ENCODE data around the gene COL18A1.

COL18A1 gene

DNA sequence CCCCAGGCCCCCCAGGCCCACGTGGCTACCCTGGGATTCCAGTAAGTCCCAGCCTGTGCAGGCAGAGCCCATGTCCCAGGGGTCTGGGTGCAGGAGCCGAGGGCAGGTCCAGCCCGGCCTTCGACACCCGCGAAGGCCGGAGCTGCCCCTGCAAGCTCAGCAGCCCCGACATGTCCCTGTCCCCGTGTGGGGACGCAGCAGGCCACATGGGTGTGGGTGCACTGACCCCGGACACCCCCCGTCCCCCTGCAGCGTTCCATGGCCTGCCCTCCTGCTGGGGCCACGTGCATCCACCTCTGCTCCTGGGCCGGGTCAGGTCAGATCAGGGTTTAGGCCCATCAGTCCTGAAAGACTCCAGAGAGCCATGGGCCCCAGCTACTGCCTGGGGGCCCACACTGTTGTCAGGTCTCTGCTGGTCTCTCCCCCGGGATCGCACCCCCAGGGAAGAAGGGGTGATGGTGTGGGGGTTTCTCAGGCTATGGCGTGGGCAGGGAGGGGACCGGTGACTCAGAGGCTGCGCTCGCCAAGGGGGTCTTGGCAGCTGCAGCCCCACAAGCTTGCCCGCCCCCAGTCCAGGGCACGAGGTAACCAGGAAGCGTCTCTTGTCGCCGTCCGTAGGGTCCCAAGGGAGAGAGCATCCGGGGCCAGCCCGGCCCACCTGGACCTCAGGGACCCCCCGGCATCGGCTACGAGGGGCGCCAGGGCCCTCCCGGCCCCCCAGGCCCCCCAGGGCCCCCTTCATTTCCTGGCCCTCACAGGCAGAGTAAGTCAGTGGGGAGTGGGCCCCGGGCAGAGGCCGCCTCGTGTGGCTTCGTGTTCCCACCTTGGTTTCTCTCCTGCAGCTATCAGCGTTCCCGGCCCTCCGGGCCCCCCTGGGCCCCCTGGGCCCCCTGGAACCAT lies 99.8 kb downstream of the COL18A1 start:
- in situ Hi-C loops (cut with MboI; ENCODE audit: low sequenced_read_pairs, unreplicated experiment), result no loop called here
- DNase-seq (ENCODE audit: low spot score), result no peak
- TF ChIP-seq, protein P1, sequence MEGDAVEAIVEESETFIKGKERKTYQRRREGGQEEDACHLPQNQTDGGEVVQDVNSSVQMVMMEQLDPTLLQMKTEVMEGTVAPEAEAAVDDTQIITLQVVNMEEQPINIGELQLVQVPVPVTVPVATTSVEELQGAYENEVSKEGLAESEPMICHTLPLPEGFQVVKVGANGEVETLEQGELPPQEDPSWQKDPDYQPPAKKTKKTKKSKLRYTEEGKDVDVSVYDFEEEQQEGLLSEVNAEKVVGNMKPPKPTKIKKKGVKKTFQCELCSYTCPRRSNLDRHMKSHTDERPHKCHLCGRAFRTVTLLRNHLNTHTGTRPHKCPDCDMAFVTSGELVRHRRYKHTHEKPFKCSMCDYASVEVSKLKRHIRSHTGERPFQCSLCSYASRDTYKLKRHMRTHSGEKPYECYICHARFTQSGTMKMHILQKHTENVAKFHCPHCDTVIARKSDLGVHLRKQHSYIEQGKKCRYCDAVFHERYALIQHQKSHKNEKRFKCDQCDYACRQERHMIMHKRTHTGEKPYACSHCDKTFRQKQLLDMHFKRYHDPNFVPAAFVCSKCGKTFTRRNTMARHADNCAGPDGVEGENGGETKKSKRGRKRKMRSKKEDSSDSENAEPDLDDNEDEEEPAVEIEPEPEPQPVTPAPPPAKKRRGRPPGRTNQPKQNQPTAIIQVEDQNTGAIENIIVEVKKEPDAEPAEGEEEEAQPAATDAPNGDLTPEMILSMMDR (IDR thresholded peaks at IDR 0.05; ENCODE audit: borderline replicate concordance, control extremely low read depth, extremely low read depth, insufficient read depth, missing control alignments), result no peak

DNA sequence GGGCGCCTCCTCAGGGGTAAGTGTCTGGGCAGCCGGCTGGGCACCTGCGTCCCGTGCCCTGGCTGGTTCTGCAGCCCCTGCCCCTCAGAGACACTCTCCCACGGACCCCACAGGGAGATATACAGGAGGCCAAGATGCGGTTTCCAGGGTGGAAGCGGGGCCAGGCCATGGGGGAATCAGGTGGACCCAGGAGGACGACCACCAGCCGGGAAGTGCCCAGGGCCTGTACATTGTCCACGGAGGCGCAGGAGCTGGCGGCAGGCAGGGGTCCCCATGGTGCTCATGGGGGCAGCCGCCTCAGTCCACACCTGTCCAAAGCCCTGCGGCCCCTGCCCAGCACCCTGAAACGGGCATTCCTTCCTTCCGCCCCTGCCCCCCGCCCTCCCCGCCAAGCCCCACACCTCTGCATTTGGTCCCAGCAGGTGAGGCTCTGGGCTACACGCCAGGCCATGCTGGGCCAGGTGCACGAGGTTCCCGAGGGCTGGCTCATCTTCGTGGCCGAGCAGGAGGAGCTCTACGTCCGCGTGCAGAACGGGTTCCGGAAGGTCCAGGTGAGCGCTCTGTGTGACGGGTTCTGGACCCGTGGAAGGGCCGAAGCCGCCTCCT lies 100.6 kb downstream of the COL18A1 start:
- in situ Hi-C loops (cut with MboI; ENCODE audit: low sequenced_read_pairs, unreplicated experiment), result no loop called here
- TF ChIP-seq, protein P1 (IDR thresholded peaks at IDR 0.05; ENCODE audit: borderline replicate concordance, control extremely low read depth, extremely low read depth, insufficient read depth, missing control alignments), result no peak
- no peak for DNase-seq (ENCODE audit: low spot score)

DNA sequence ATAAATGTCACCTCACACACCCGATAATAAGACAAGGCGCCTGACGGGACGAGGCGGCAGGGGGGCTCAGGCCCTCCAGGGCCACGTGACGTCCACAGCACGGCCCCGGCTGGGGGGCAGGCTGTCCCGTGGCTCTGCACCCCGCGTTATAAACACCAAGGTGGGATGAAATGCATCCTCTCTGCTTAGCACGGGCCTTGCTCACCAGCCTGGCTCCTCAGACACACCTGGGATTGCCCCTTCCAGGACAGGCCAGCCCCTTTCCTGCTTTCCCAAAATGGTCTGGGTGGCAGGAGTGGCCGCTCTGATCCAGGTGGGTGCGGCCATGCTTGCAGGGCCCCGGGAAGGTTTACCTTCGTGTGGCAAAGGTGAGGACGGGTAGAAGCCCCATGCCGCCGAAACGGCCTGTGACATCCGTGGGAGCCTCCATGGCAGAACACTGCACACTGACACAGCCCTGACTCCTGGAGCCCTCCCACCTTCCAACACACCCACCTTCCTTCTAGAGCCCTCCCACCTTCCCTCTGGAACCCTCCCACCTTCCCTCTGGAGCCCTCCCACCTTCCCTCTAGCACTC lies 101.4 kb downstream of the COL18A1 start:
- in situ Hi-C loops (cut with MboI; ENCODE audit: low sequenced_read_pairs, unreplicated experiment), result no loop called here
- no peak for DNase-seq (ENCODE audit: low spot score)
- TF ChIP-seq, protein P1 (IDR thresholded peaks at IDR 0.05; ENCODE audit: borderline replicate concordance, control extremely low read depth, extremely low read depth, insufficient read depth, missing control alignments), result no peak

DNA sequence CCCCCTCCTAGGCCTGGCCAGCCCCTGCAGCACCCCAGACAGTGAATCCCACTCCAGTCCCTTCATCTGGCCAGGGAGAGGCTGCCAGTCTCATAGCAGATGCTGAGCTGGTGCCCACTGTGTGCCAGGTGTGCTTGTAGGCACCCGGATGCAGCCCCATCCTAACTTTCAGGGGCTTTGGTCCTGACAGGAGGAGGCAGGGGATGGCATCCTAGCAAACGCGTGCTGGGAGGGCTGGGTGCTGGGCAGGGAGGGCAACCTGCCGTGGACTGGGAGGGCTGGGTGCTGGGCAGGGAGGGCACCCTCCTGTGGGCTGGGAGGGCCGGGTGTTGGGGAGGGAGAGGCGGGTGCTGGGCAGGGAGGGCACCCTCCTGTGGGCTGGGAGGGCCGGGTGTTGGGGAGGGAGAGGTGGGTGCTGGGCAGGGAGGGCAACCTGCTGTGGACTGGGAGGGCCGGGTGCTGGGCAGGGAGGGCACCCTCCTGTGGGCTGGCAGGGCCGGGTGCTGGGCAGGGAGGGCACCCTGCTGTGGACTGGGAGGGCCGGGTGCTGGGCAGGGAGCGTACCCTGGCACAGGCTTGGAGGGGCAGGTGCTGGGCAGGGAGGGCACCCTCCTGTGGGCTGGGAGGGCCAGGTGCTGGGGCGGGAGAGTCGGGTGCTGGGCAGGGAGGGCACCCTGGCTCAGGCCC lies 102.0 kb downstream of the COL18A1 start:
- in situ Hi-C loops (cut with MboI; ENCODE audit: low sequenced_read_pairs, unreplicated experiment), result no loop called here
- TF ChIP-seq, protein P1 (IDR thresholded peaks at IDR 0.05; ENCODE audit: borderline replicate concordance, control extremely low read depth, extremely low read depth, insufficient read depth, missing control alignments), result no peak
- DNase-seq (ENCODE audit: low spot score), result no peak

DNA sequence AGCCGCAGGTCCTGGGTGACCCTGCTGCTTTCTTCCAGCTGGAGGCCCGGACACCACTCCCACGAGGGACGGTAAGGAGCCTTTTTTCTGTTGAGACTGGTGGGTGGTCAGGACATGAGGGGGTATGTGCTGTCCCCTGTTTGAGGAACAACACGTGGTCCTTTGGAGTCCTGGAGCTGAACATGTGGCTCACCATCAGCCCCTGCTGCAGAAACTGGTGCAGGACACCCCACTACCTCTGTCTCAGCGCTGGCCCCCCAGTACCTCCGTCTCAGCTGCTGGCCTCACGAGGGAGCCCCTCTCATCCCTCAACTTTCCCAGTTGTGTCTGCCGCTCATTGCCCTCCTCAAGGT lies 102.5 kb downstream of the COL18A1 start:
- DNase-seq (ENCODE audit: low spot score), result no peak
- in situ Hi-C loops (cut with MboI; ENCODE audit: low sequenced_read_pairs, unreplicated experiment), result no loop called here
- TF ChIP-seq, protein P1 (IDR thresholded peaks at IDR 0.05; ENCODE audit: borderline replicate concordance, control extremely low read depth, extremely low read depth, insufficient read depth, missing control alignments), result no peak

DNA sequence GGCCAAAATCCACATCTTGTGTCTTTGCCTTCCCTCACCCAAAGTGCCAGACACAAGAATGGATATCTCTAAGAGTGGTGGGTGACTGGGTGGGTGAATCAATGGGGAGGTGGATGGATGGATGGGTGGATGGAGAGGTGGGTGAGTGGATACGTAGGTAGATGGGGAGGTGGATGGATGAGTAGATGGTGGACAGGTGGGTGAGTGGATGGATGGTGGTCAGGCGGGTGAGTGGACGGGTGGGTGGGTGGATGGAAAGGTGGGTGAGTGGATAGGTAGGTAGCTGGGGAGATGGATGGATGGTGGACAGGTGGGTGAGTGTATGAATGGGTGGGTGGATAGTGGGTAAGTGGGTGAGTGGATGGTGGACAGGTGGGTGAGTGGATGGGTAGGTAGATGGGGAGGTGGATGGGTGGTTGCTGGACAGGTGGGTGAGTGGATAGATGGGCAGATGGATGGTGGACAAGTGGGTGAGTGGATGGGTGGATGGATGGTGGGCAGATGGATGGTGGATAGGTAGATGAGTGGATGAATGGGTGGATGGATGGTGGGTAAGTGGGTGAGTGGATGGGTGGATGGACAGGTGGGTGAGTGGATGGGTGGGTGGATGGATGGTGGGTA lies 103.0 kb downstream of the COL18A1 start:
- in situ Hi-C loops (cut with MboI; ENCODE audit: low sequenced_read_pairs, unreplicated experiment), result no loop called here
- no peak for DNase-seq (ENCODE audit: low spot score)
- TF ChIP-seq, protein P1 (IDR thresholded peaks at IDR 0.05; ENCODE audit: borderline replicate concordance, control extremely low read depth, extremely low read depth, insufficient read depth, missing control alignments), result no peak
